ENCODE data around the gene IGLL5.

Gene IGLL5

GRCh38 chr22:22926370-22927195 lies 39.0 kb downstream of the IGLL5 start:
- H3K9ac ChIP-seq (ENCODE audit: low read depth, low read length, poor library complexity, severe bottlenecking) = no peak overlapping the region
- H3K9me2 ChIP-seq (replicated peaks; ENCODE audit: low read depth, low read length) = no peaks in the 10 kb centered on the region
- H3K27me3 ChIP-seq (ENCODE audit: insufficient read depth, low read length, poor library complexity, severe bottlenecking) = no peaks in the 10 kb centered on the region
- H3F3A ChIP-seq (ENCODE audit: low read depth) = no peaks in the 10 kb centered on the region
- H3K36me3 ChIP-seq (ENCODE audit: insufficient read depth, low read length) = no peaks in the 10 kb centered on the region
- no peak overlapping the region for H2AFZ ChIP-seq (ENCODE audit: low read length)
- H3K4me2 ChIP-seq (ENCODE audit: low read depth, low read length, poor library complexity, severe bottlenecking) = no peak overlapping the region
- TF ChIP-seq EZH2phosphoT487 (IDR thresholded peaks at IDR 0.05; ENCODE audit: borderline replicate concordance) (no peak), CTCF (conservative IDR thresholded peaks at IDR 0.05; ENCODE audit: low read length) (no peak)
- peaks cover 22% of the 10 kb centered on the region for H3K4me1 ChIP-seq (ENCODE audit: insufficient read depth, low read length, poor library complexity, severe bottlenecking)
- H3K79me2 ChIP-seq (ENCODE audit: insufficient read depth, low read length) = no peaks in the 10 kb centered on the region
- no peaks in the 10 kb centered on the region for H4K20me1 ChIP-seq (ENCODE audit: insufficient read depth, low read length, poor library complexity, severe bottlenecking)
- no peak overlapping the region for H3K4me3 ChIP-seq (ENCODE audit: low read length, poor library complexity, severe bottlenecking)
- no peaks in the 10 kb centered on the region for H3K9me3 ChIP-seq (ENCODE audit: insufficient read depth, low read depth, low read length)

DNA sequence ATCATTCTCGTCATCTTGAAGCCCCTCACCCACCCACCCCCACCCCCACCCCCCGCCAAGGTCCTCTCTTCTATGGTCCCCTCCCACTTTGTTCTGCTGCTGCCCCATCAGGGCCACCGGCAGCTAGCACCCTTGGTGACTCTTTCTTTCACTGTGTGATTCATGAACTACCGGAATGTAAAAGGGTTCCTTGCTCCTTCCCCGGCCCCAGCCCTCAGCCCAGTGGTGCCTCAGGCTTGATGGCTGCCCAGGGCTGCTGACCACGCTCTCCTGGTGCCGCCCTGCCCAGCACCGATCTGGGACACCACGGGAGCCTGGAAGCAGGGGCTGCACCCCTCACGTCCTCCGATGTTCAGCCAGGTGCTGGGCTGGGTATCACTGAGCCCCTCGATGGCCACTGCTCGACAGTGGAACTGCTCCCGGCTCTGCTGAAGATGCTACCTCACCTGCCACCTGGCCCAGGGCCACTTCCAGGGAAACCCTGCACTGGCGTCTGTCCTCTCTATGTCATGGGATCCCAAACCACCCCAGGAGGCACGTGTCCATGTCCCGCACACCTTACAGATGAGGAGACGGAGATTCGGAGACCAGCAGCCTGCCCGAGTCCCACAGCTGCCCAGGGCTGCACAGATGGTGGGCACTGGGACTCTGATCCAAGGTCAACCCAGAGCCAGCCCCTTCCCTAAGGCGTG lies 39.7 kb downstream of the IGLL5 start:
- H3K27me3 ChIP-seq (ENCODE audit: insufficient read depth, low read length, poor library complexity, severe bottlenecking) = no peaks in the 10 kb centered on the region
- H3K4me2 ChIP-seq (ENCODE audit: low read depth, low read length, poor library complexity, severe bottlenecking) = no peak overlapping the region
- H3K4me1 ChIP-seq (ENCODE audit: insufficient read depth, low read length, poor library complexity, severe bottlenecking) = peaks cover 22% of the 10 kb centered on the region
- H2AFZ ChIP-seq (ENCODE audit: low read length) = no peak overlapping the region
- H3F3A ChIP-seq (ENCODE audit: low read depth) = no peaks in the 10 kb centered on the region
- no peaks in the 10 kb centered on the region for H3K36me3 ChIP-seq (ENCODE audit: insufficient read depth, low read length)
- no peak for TF ChIP-seq EZH2phosphoT487 (IDR thresholded peaks at IDR 0.05; ENCODE audit: borderline replicate concordance)
- TF ChIP-seq CTCF (conservative IDR thresholded peaks at IDR 0.05; ENCODE audit: low read length) = no peak
- H3K9ac ChIP-seq (ENCODE audit: low read depth, low read length, poor library complexity, severe bottlenecking) = no peak overlapping the region
- H3K9me2 ChIP-seq (replicated peaks; ENCODE audit: low read depth, low read length) = no peaks in the 10 kb centered on the region
- no peak overlapping the region for H3K4me3 ChIP-seq (ENCODE audit: low read length, poor library complexity, severe bottlenecking)
- H3K9me3 ChIP-seq (ENCODE audit: insufficient read depth, low read depth, low read length) = no peaks in the 10 kb centered on the region
- H3K79me2 ChIP-seq (ENCODE audit: insufficient read depth, low read length) = no peaks in the 10 kb centered on the region
- H4K20me1 ChIP-seq (ENCODE audit: insufficient read depth, low read length, poor library complexity, severe bottlenecking) = no peaks in the 10 kb centered on the region

DNA sequence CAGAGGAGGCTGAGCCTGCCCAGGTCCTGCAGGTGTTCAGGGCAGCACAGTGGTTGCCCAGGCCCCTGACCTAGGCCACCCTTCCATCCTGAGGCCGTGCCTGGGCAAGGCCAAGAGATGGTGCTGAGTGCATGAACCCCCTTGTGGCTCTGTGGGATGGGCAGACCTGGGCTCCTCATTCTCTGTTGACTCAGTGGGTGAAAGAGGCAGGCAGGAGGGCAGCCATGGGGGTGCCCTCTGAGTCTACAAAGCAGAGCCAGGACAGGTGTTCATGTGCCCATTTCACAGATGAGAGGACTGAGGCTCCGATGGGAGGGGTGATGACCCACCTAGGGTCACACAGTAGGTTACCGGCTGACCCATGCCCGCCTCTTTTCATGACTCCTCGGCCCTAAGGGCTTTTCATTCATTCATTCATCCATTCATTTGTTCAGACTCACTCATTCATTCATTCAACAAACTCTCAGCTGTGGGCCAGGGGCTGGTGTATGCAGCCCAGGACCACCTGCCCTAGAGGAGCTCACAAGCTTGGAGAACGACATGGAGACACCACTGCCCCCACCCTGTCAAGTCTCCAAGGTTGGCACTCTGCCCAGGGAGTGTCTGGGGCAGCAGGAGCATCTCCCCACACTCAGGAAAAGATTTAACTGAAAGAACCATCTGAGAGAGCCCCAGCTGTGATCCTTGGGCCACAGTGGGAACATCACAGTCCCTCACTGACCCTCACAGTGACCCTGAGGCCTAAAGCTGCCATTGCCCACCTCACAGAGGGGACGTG lies 40.5 kb downstream of the IGLL5 start:
- H3K4me1 ChIP-seq (ENCODE audit: insufficient read depth, low read length, poor library complexity, severe bottlenecking) = peaks cover 22% of the 10 kb centered on the region
- no peaks in the 10 kb centered on the region for H3F3A ChIP-seq (ENCODE audit: low read depth)
- H3K9me3 ChIP-seq (ENCODE audit: insufficient read depth, low read depth, low read length) = no peaks in the 10 kb centered on the region
- TF ChIP-seq CTCF (conservative IDR thresholded peaks at IDR 0.05; ENCODE audit: low read length) (no peak), EZH2phosphoT487 (IDR thresholded peaks at IDR 0.05; ENCODE audit: borderline replicate concordance) (no peak)
- no peaks in the 10 kb centered on the region for H4K20me1 ChIP-seq (ENCODE audit: insufficient read depth, low read length, poor library complexity, severe bottlenecking)
- H3K9ac ChIP-seq (ENCODE audit: low read depth, low read length, poor library complexity, severe bottlenecking) = peak overlapping the region; percentile 21
- H2AFZ ChIP-seq (ENCODE audit: low read length) = no peak overlapping the region
- no peaks in the 10 kb centered on the region for H3K27me3 ChIP-seq (ENCODE audit: insufficient read depth, low read length, poor library complexity, severe bottlenecking)
- H3K79me2 ChIP-seq (ENCODE audit: insufficient read depth, low read length) = no peaks in the 10 kb centered on the region
- no peaks in the 10 kb centered on the region for H3K9me2 ChIP-seq (replicated peaks; ENCODE audit: low read depth, low read length)
- no peak overlapping the region for H3K4me3 ChIP-seq (ENCODE audit: low read length, poor library complexity, severe bottlenecking)
- H3K4me2 ChIP-seq (ENCODE audit: low read depth, low read length, poor library complexity, severe bottlenecking) = peak overlapping the region; percentile 43
- no peaks in the 10 kb centered on the region for H3K36me3 ChIP-seq (ENCODE audit: insufficient read depth, low read length)
